Stimulated activated effector memory CD8-positive, alpha-beta T cell treated with anti-CD3 and anti-CD28 coated beads, Interleukin-12 subunit alpha, Interleukin-12 subunit beta, amount 100 ng/mL, for 72 hours (primary cell): ENCODE results near the gene PPP1R26.

Source experiments
- ATAC-seq: fragments of 150-1000 bp; cut with Tn5 transposase; 2 replicates; pipeline ENCODE4 v1.10.0; 2021
- DNase-seq, 2 donors: peaks; one replicate each; pipeline ENCODE4 v3.0.0; 2021 to 2022; ENCODE audit warnings: low spot score in 2 of 2
- H3K27ac Mint-ChIP-seq: one replicate; pipeline ENCODE4 v1.8.0; 2022; ENCODE audit warnings: mild to moderate bottlenecking, mixed read lengths
- H3K36me3 Mint-ChIP-seq: one replicate; pipeline ENCODE4 v1.8.0; 2022; ENCODE audit warnings: mild to moderate bottlenecking, mixed read lengths
- H3K4me1 Mint-ChIP-seq: one replicate; pipeline ENCODE4 v1.8.0; 2022; ENCODE audit warnings: mixed read lengths
- H3K4me3 Mint-ChIP-seq: one replicate; pipeline ENCODE4 v1.8.0; 2022; ENCODE audit warnings: mild to moderate bottlenecking, mixed read lengths
- H3K9me3 Mint-ChIP-seq: one replicate; pipeline ENCODE4 v1.8.0; 2022; ENCODE audit warnings: mixed read lengths

PPP1R26 gene

GRCh38 chr9:135516132-135516860 lies 36.7 kb downstream of the PPP1R26 start:
- Mint-ChIP-seq H3K36me3 (no peaks in the 10 kb centered on the region), H3K4me1 (peaks cover 15% of the 10 kb centered on the region), H3K4me3 (no peak overlapping the region), H3K9me3 (no peaks in the 10 kb centered on the region), H3K27ac (peak overlapping the region; percentile 32)
- DNase-seq (no peak), ATAC-seq (peak; percentile 38)

GRCh38 chr9:135517407-135517822 lies 37.8 kb downstream of the PPP1R26 start:
- no peak for ATAC-seq
- no peak for DNase-seq
- Mint-ChIP-seq H3K9me3 (no peaks in the 10 kb centered on the region), H3K36me3 (no peaks in the 10 kb centered on the region), H3K4me1 (peaks cover 4% of the 10 kb centered on the region), H3K27ac (no peak overlapping the region), H3K4me3 (no peak overlapping the region)

DNA sequence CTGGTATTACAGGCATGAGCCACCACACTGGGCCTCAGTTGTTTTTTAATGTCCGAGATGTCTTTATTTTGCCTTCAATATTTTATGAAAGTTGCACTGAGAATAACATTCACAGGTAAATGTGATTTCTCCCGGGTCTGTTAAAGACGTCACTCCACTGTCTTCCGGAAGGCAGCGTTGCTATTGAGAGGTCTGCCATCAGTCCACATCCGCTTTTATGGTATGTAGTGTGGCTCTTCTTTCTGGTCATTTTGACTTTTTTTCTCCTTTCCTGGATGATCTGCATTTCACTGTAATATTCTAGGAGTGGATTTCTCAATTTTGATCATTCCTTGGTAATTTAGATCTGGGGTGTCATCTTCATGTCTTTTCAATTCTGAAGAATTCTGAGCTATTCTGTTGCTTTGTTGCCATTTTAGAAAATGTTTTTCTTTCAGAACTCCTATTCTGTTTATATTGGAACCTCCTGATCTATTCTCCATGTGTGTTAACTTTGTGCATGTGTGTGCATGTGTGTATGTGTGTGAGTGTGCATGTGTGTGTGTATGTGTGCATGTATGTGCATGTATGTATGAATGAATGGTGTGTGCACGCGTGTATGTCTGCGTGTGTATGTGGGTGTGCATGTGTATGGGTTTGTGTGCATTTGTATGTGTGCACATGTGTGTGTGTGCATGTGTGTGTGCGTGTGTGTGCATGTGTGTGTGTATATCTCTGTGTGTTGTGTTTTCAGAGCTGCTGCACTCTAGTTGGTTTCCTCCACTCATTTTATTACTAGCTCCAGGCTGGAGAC lies 39.8 kb downstream of the PPP1R26 start:
- H3K9me3 Mint-ChIP-seq = no peaks in the 10 kb centered on the region
- H3K4me1 Mint-ChIP-seq = no peaks in the 10 kb centered on the region
- DNase-seq (no peak), ATAC-seq (no peak)
- H3K36me3 Mint-ChIP-seq = no peaks in the 10 kb centered on the region
- no peak overlapping the region for H3K4me3 Mint-ChIP-seq
- H3K27ac Mint-ChIP-seq = no peak overlapping the region

DNA sequence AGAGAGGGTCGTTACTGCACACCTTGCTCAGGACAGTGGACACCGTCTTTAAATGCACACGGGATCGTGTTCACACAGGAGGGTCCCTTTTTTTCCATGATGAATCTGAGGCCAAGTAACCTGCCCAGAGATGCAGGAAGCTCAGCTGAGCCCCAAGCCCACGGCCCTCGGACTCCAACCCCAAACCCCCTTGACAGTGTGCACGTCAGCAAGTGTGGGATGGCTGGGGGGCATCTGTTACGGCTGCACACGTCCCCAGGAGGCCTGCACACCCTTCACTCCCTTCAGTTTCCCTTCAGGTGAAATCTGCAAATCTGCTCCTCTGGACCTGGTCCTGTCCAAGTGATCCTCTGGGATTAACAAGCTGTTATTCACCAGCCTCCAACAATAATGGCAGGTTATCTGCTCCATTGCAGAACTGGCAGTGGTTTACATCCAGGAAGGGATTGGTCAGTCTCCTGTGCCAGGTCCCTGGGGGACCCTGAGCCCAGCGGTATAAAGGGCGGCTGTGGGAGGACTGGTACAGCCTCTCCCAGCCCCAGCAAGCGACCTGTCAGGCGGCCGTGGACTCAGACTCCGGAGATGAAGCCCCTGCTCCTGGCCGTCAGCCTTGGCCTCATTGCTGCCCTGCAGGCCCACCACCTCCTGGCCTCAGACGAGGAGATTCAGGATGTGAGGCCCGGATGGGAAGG lies 41.5 kb downstream of the PPP1R26 start, which contains the start of gene LCN1:
TSS of gene LCN1 (plus strand) at position 525 of the 692 bp plus-strand sequence. CDS start at position 583, 58 bp downstream.
- peak within 1 kb of the TSS; percentile 48 for H3K27ac Mint-ChIP-seq
- no peaks in the 10 kb centered on the region for H3K4me1 Mint-ChIP-seq
- ATAC-seq = no peak
- H3K36me3 Mint-ChIP-seq = no peaks in the 10 kb centered on the region
- no peak within 1 kb of the TSS for H3K4me3 Mint-ChIP-seq
- no peak for DNase-seq
- no peaks in the 10 kb centered on the region for H3K9me3 Mint-ChIP-seq

DNA sequence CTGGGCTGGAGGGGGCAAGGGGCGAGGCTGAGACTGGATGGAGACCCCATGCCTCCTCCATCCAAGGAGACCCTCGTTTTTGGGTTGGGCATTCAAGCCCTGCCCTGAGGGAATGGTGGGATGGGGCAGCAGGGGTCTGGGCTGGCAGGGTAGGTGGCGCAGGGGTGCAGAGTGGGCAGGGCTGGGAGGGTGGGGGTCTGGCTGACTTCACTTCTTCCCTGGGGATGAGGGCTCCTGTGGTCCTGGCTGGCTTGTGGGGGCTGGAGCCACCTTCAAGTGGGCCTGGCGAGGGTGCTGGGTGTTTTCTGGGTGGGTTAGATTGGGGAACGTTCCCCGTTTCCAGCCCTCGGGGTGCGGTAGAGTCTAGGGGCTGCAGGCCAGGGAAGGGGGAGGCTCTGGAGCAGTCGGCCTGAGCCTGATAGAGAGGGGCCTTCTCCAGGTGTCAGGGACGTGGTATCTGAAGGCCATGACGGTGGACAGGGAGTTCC lies 42.1 kb downstream of the PPP1R26 start:
- Mint-ChIP-seq H3K4me3 (no peak overlapping the region), H3K4me1 (no peaks in the 10 kb centered on the region), H3K9me3 (no peaks in the 10 kb centered on the region), H3K27ac (no peak overlapping the region), H3K36me3 (no peaks in the 10 kb centered on the region)
- no peak for ATAC-seq
- DNase-seq = no peak

GRCh38 chr9:135522137-135522877 lies 42.7 kb downstream of the PPP1R26 start:
- Mint-ChIP-seq H3K27ac (no peak overlapping the region), H3K9me3 (no peaks in the 10 kb centered on the region), H3K4me3 (no peak overlapping the region), H3K36me3 (no peaks in the 10 kb centered on the region), H3K4me1 (no peaks in the 10 kb centered on the region)
- no peak for ATAC-seq
- no peak for DNase-seq

DNA sequence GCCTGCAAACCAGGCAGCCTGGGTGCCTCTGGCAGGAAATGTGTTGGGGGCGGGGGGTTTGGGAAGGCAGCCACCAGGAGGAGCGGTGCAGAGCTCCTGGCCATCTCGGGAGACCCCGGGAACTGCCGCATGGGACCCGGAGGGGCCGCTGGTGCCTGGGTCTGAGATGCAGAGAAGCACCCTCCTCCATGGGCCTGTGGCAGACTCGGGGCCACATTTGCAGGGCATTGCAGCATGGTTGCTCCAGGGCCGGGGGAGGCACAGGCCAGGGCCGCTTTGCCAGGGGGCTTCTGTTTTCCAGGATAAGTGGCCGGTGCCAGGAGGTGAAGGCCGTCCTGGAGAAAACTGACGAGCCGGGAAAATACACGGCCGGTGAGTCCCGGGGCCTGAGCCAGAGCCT lies 43.3 kb downstream of the PPP1R26 start:
- H3K4me3 Mint-ChIP-seq = no peak overlapping the region
- no peak for DNase-seq
- no peaks in the 10 kb centered on the region for H3K4me1 Mint-ChIP-seq
- no peaks in the 10 kb centered on the region for H3K36me3 Mint-ChIP-seq
- no peak overlapping the region for H3K27ac Mint-ChIP-seq
- H3K9me3 Mint-ChIP-seq = no peaks in the 10 kb centered on the region
- ATAC-seq = no peak

GRCh38 chr9:135523521-135524129 lies 44.0 kb downstream of the PPP1R26 start:
- no peak overlapping the region for H3K27ac Mint-ChIP-seq
- H3K4me3 Mint-ChIP-seq = no peak overlapping the region
- ATAC-seq = no peak
- H3K9me3 Mint-ChIP-seq = no peaks in the 10 kb centered on the region
- H3K4me1 Mint-ChIP-seq = no peaks in the 10 kb centered on the region
- H3K36me3 Mint-ChIP-seq = no peaks in the 10 kb centered on the region
- no peak for DNase-seq

- Mint-ChIP-seq H3K4me3 (no peak overlapping the region), H3K9me3 (no peaks in the 10 kb centered on the region), H3K36me3 (no peaks in the 10 kb centered on the region), H3K4me1 (peaks cover 3% of the 10 kb centered on the region), H3K27ac (no peak overlapping the region)
- no peak for DNase-seq
- no peak for ATAC-seq
Observed at GRCh38 chr9:135524130-135524861, 44.7 kb downstream of the PPP1R26 start.

- Mint-ChIP-seq H3K4me1 (peaks cover 9% of the 10 kb centered on the region), H3K27ac (no peak overlapping the region), H3K9me3 (peaks cover 2% of the 10 kb centered on the region), H3K4me3 (no peak overlapping the region), H3K36me3 (no peaks in the 10 kb centered on the region)
- ATAC-seq = no peak
- DNase-seq = no peak
Observed at GRCh38 chr9:135525241-135526088, 45.9 kb downstream of the PPP1R26 start.

DNA sequence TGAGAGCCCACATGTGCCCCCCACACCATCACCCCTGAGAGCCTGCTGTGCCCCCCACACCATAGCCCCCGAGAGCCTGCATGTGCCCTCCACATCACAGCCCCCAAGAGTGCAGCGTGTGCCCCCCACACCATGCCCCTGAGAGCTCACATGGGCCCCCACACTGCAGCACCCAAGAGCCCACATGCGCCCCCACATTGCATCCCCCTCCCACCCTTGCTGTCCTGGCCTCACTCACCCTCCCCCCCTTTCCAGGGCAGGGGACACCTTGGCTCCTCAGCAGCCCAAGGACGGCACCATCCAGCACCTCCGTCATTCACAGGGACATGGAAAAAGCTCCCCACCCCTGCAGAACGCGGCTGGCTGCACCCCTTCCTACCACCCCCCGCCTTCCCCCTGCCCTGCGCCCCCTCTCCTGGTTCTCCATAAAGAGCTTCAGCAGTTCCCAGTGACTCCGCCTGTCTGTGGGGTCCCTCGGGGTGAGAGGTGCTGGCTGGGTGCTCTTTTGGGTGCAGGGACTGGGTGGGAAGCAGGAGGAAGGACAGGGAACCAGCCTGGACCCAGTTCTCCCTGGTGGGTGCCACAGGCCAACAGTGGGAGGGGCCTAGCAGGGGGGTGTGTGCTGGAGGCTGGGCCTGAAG lies 46.6 kb downstream of the PPP1R26 start:
- Mint-ChIP-seq H3K9me3 (peaks cover 2% of the 10 kb centered on the region), H3K27ac (no peak overlapping the region), H3K36me3 (no peaks in the 10 kb centered on the region), H3K4me1 (peaks cover 9% of the 10 kb centered on the region), H3K4me3 (no peak overlapping the region)
- DNase-seq (no peak), ATAC-seq (no peak)

GRCh38 chr9:135526730-135527571 lies 47.4 kb downstream of the PPP1R26 start:
- Mint-ChIP-seq H3K4me1 (peaks cover 9% of the 10 kb centered on the region), H3K9me3 (peaks cover 2% of the 10 kb centered on the region), H3K27ac (no peak overlapping the region), H3K4me3 (no peak overlapping the region), H3K36me3 (no peaks in the 10 kb centered on the region)
- DNase-seq = no peak
- no peak for ATAC-seq
